OCI-LY7 (cell line): Measurements from ENCODE around the gene MACF1.

Experiments used
- CTCF ChIP-seq: fragments of 200-600 bp; sonication (generic); conservative IDR thresholded peaks from 2 replicates; pipeline ENCODE4 v1.5.1; 2014; ENCODE audit warnings: mild to moderate bottlenecking, antibody characterized with exemption, low read length, moderate library complexity, mixed read lengths
- EZH2phosphoT487 ChIP-seq: fragments of 200-600 bp; sonication (generic); IDR thresholded peaks from 2 replicates; pipeline ENCODE4 v1.6.1; 2018; ENCODE audit warnings: low read depth, borderline replicate concordance, mild to moderate bottlenecking, mixed run types, antibody characterized with exemption, low read length, moderate library complexity, mixed read lengths

- TF ChIP-seq CTCF (no peak), EZH2phosphoT487 (no peak)
These were observed 123.6 kb downstream of the MACF1 start for GRCh38 chr1:39328095-39328494.
